ENCODE data around the gene FOXO3B. TPM values are rescaled to one million over a fixed set of nuclear protein-coding genes. Genes with fewer than 3 reads are reported as not detected.

Gene FOXO3B
- total and polyA plus RNA-seq, 7 donors, result 0.35 to 2.1 (median 1.1) TPM

Other genes starting within 250 kb of the FOXO3B start
- gene LGALS9C, start 205.5 kb downstream of the FOXO3B start, total RNA-seq, result 1 to 10 TPM in 1 of 4 donors, not detected in 3; 1.0 TPM
- gene LGALS9C, start 205.5 kb downstream of the FOXO3B start, polyA plus RNA-seq, result under 1 TPM in 1 of 3 donors, not detected in 2; 0.04 TPM
- gene TBC1D28, start 37.9 kb downstream of the FOXO3B start, total RNA-seq, result not detected
- gene TBC1D28, start 37.9 kb downstream of the FOXO3B start, polyA plus RNA-seq, result not detected
- 1 to 10 TPM in 1 of 4 donors, under 1 TPM in 3; 0.15 to 1.3 (median 0.46) TPM for gene FBXW10, start 61.7 kb upstream of the FOXO3B start, total RNA-seq
- gene FBXW10, start 61.7 kb upstream of the FOXO3B start, polyA plus RNA-seq, result under 1 TPM; 0.07 to 0.35 (median 0.23) TPM
- gene TVP23B, start 98.9 kb upstream of the FOXO3B start, total RNA-seq, result 10 to 100 TPM; 11.8 to 21.1 (median 15.5) TPM
- 10 to 100 TPM; 18.8 to 48.5 (median 40.8) TPM for gene TVP23B, start 98.9 kb upstream of the FOXO3B start, polyA plus RNA-seq
- 10 to 100 TPM in 3 of 4 donors, 1 to 10 TPM in 1; 8.7 to 11.1 (median 10.4) TPM for gene PRPSAP2, start 175.8 kb upstream of the FOXO3B start, total RNA-seq
- gene PRPSAP2, start 175.8 kb upstream of the FOXO3B start, polyA plus RNA-seq, result 10 to 100 TPM in 1 of 3 donors, 1 to 10 TPM in 2; 8.2 to 13.2 (median 8.4) TPM